ENCODE results near the gene SLC18A2.

The SLC18A2 gene

GRCh38 chr10:117254774-117255735 lies 14.1 kb downstream of the SLC18A2 start:
- no peaks in the 10 kb centered on the region for H3K9me3 ChIP-seq (ENCODE audit: control insufficient read depth, insufficient read depth, low read length)
- no peak overlapping the region for H3K27ac ChIP-seq (ENCODE audit: low read depth, low read length)
- no peak overlapping the region for H3K9ac ChIP-seq (ENCODE audit: low read depth, low read length)
- H3K4me3 ChIP-seq (ENCODE audit: low read depth, low read length) = no peak overlapping the region
- H3K36me3 ChIP-seq (ENCODE audit: control insufficient read depth, insufficient read depth, low read length) = no peaks in the 10 kb centered on the region
- H3K4me1 ChIP-seq (ENCODE audit: control insufficient read depth, insufficient read depth, low read length) = peaks cover 7% of the 10 kb centered on the region; the same call in 1 of the 2 replicates
- H3K27me3 ChIP-seq (ENCODE audit: control insufficient read depth, insufficient read depth, low read length) = no peaks in the 10 kb centered on the region

GRCh38 chr10:117255835-117256460 lies 15.0 kb downstream of the SLC18A2 start:
- Histone ChIP-seq H3K27me3 (ENCODE audit: control insufficient read depth, insufficient read depth, low read length) (no peaks in the 10 kb centered on the region), H3K27ac (ENCODE audit: low read depth, low read length) (no peak overlapping the region)

GRCh38 chr10:117256910-117257309 lies 16.0 kb downstream of the SLC18A2 start:
- H3K36me3 ChIP-seq (ENCODE audit: control insufficient read depth, insufficient read depth, low read length) = no peaks in the 10 kb centered on the region
- H3K27ac ChIP-seq (ENCODE audit: low read depth, low read length) = no peak overlapping the region
- H3K4me3 ChIP-seq (ENCODE audit: low read depth, low read length) = no peak overlapping the region
- H3K9ac ChIP-seq (ENCODE audit: low read depth, low read length) = no peak overlapping the region
- no peaks in the 10 kb centered on the region for H3K9me3 ChIP-seq (ENCODE audit: control insufficient read depth, insufficient read depth, low read length)
- H3K27me3 ChIP-seq (ENCODE audit: control insufficient read depth, insufficient read depth, low read length) = no peaks in the 10 kb centered on the region
- no peaks in the 10 kb centered on the region for H3K4me1 ChIP-seq (ENCODE audit: control insufficient read depth, insufficient read depth, low read length)

More at GRCh38 chr10:117255835-117256460, 15.0 kb downstream of the SLC18A2 start:
- H3K9ac ChIP-seq (ENCODE audit: low read depth, low read length) = no peak overlapping the region
- no peaks in the 10 kb centered on the region for H3K9me3 ChIP-seq (ENCODE audit: control insufficient read depth, insufficient read depth, low read length)
- no peak overlapping the region for H3K4me3 ChIP-seq (ENCODE audit: low read depth, low read length)
- no peaks in the 10 kb centered on the region for H3K36me3 ChIP-seq (ENCODE audit: control insufficient read depth, insufficient read depth, low read length)
- H3K4me1 ChIP-seq (ENCODE audit: control insufficient read depth, insufficient read depth, low read length) = peaks cover 4% of the 10 kb centered on the region; the same call in 1 of the 2 replicates

- H3K9ac ChIP-seq (ENCODE audit: low read depth, low read length) = no peak overlapping the region
- no peaks in the 10 kb centered on the region for H3K9me3 ChIP-seq (ENCODE audit: control insufficient read depth, insufficient read depth, low read length)
- H3K4me3 ChIP-seq (ENCODE audit: low read depth, low read length) = no peak overlapping the region
- H3K36me3 ChIP-seq (ENCODE audit: control insufficient read depth, insufficient read depth, low read length) = no peaks in the 10 kb centered on the region
- H3K4me1 ChIP-seq (ENCODE audit: control insufficient read depth, insufficient read depth, low read length) = no peaks in the 10 kb centered on the region
- H3K27ac ChIP-seq (ENCODE audit: low read depth, low read length) = no peak overlapping the region
- no peaks in the 10 kb centered on the region for H3K27me3 ChIP-seq (ENCODE audit: control insufficient read depth, insufficient read depth, low read length)
Observed at GRCh38 chr10:117257721-117258120, 16.8 kb downstream of the SLC18A2 start.

- no peaks in the 10 kb centered on the region for H3K4me1 ChIP-seq (ENCODE audit: control insufficient read depth, insufficient read depth, low read length)
- H3K9me3 ChIP-seq (ENCODE audit: control insufficient read depth, insufficient read depth, low read length) = no peaks in the 10 kb centered on the region
- H3K27ac ChIP-seq (ENCODE audit: low read depth, low read length) = no peak overlapping the region
- no peaks in the 10 kb centered on the region for H3K36me3 ChIP-seq (ENCODE audit: control insufficient read depth, insufficient read depth, low read length)
- no peak overlapping the region for H3K9ac ChIP-seq (ENCODE audit: low read depth, low read length)
- no peaks in the 10 kb centered on the region for H3K27me3 ChIP-seq (ENCODE audit: control insufficient read depth, insufficient read depth, low read length)
- no peak overlapping the region for H3K4me3 ChIP-seq (ENCODE audit: low read depth, low read length)
Observed at GRCh38 chr10:117259279-117259678, 18.4 kb downstream of the SLC18A2 start.

GRCh38 chr10:117260084-117260483 lies 19.2 kb downstream of the SLC18A2 start:
- Histone ChIP-seq H3K9ac (ENCODE audit: low read depth, low read length) (no peak overlapping the region), H3K9me3 (ENCODE audit: control insufficient read depth, insufficient read depth, low read length) (no peaks in the 10 kb centered on the region), H3K36me3 (ENCODE audit: control insufficient read depth, insufficient read depth, low read length) (no peaks in the 10 kb centered on the region), H3K27ac (ENCODE audit: low read depth, low read length) (no peak overlapping the region), H3K4me1 (ENCODE audit: control insufficient read depth, insufficient read depth, low read length) (no peaks in the 10 kb centered on the region), H3K27me3 (ENCODE audit: control insufficient read depth, insufficient read depth, low read length) (no peaks in the 10 kb centered on the region), H3K4me3 (ENCODE audit: low read depth, low read length) (no peak overlapping the region)

- H3K9ac ChIP-seq (ENCODE audit: low read depth, low read length) = no peak overlapping the region
- no peaks in the 10 kb centered on the region for H3K4me1 ChIP-seq (ENCODE audit: control insufficient read depth, insufficient read depth, low read length)
- no peaks in the 10 kb centered on the region for H3K27me3 ChIP-seq (ENCODE audit: control insufficient read depth, insufficient read depth, low read length)
- H3K4me3 ChIP-seq (ENCODE audit: low read depth, low read length) = no peak overlapping the region
- H3K9me3 ChIP-seq (ENCODE audit: control insufficient read depth, insufficient read depth, low read length) = no peaks in the 10 kb centered on the region
- no peaks in the 10 kb centered on the region for H3K36me3 ChIP-seq (ENCODE audit: control insufficient read depth, insufficient read depth, low read length)
- no peak overlapping the region for H3K27ac ChIP-seq (ENCODE audit: low read depth, low read length)
Observed at GRCh38 chr10:117261501-117261900, 20.6 kb downstream of the SLC18A2 start.

- Histone ChIP-seq H3K9me3 (ENCODE audit: control insufficient read depth, insufficient read depth, low read length) (no peaks in the 10 kb centered on the region), H3K4me1 (ENCODE audit: control insufficient read depth, insufficient read depth, low read length) (no peaks in the 10 kb centered on the region), H3K36me3 (ENCODE audit: control insufficient read depth, insufficient read depth, low read length) (no peaks in the 10 kb centered on the region), H3K27ac (ENCODE audit: low read depth, low read length) (no peak overlapping the region), H3K27me3 (ENCODE audit: control insufficient read depth, insufficient read depth, low read length) (no peaks in the 10 kb centered on the region), H3K4me3 (ENCODE audit: low read depth, low read length) (no peak overlapping the region), H3K9ac (ENCODE audit: low read depth, low read length) (no peak overlapping the region)
Observed at GRCh38 chr10:117262291-117262902, 21.5 kb downstream of the SLC18A2 start.

GRCh38 chr10:117262903-117263293 lies 22.0 kb downstream of the SLC18A2 start:
- Histone ChIP-seq H3K27me3 (ENCODE audit: control insufficient read depth, insufficient read depth, low read length) (no peaks in the 10 kb centered on the region), H3K9ac (ENCODE audit: low read depth, low read length) (no peak overlapping the region), H3K4me3 (ENCODE audit: low read depth, low read length) (no peak overlapping the region), H3K27ac (ENCODE audit: low read depth, low read length) (no peak overlapping the region), H3K9me3 (ENCODE audit: control insufficient read depth, insufficient read depth, low read length) (no peaks in the 10 kb centered on the region), H3K36me3 (ENCODE audit: control insufficient read depth, insufficient read depth, low read length) (no peaks in the 10 kb centered on the region), H3K4me1 (ENCODE audit: control insufficient read depth, insufficient read depth, low read length) (no peaks in the 10 kb centered on the region)

GRCh38 chr10:117264782-117265181 lies 23.9 kb downstream of the SLC18A2 start:
- H3K27ac ChIP-seq (ENCODE audit: low read depth, low read length) = no peak overlapping the region
- H3K9ac ChIP-seq (ENCODE audit: low read depth, low read length) = no peak overlapping the region
- no peaks in the 10 kb centered on the region for H3K27me3 ChIP-seq (ENCODE audit: control insufficient read depth, insufficient read depth, low read length)
- H3K36me3 ChIP-seq (ENCODE audit: control insufficient read depth, insufficient read depth, low read length) = no peaks in the 10 kb centered on the region
- H3K4me1 ChIP-seq (ENCODE audit: control insufficient read depth, insufficient read depth, low read length) = no peaks in the 10 kb centered on the region
- H3K4me3 ChIP-seq (ENCODE audit: low read depth, low read length) = no peak overlapping the region
- no peaks in the 10 kb centered on the region for H3K9me3 ChIP-seq (ENCODE audit: control insufficient read depth, insufficient read depth, low read length)

- no peak overlapping the region for H3K4me3 ChIP-seq (ENCODE audit: low read depth, low read length)
- no peaks in the 10 kb centered on the region for H3K4me1 ChIP-seq (ENCODE audit: control insufficient read depth, insufficient read depth, low read length)
- no peaks in the 10 kb centered on the region for H3K36me3 ChIP-seq (ENCODE audit: control insufficient read depth, insufficient read depth, low read length)
- H3K9me3 ChIP-seq (ENCODE audit: control insufficient read depth, insufficient read depth, low read length) = no peaks in the 10 kb centered on the region
- H3K27me3 ChIP-seq (ENCODE audit: control insufficient read depth, insufficient read depth, low read length) = no peaks in the 10 kb centered on the region
- H3K9ac ChIP-seq (ENCODE audit: low read depth, low read length) = no peak overlapping the region
- H3K27ac ChIP-seq (ENCODE audit: low read depth, low read length) = no peak overlapping the region
Observed at GRCh38 chr10:117266400-117266799, 25.5 kb downstream of the SLC18A2 start.

All from HUES48 (cell line).